ENCODE results near the gene GGT1. TPM values are rescaled to one million over a fixed set of nuclear protein-coding genes. Genes with fewer than 3 reads are reported as not detected.

Gene GGT1
- total and polyA plus RNA-seq, 2 donors from 2014 or later = 153 to 169 TPM

DNA sequence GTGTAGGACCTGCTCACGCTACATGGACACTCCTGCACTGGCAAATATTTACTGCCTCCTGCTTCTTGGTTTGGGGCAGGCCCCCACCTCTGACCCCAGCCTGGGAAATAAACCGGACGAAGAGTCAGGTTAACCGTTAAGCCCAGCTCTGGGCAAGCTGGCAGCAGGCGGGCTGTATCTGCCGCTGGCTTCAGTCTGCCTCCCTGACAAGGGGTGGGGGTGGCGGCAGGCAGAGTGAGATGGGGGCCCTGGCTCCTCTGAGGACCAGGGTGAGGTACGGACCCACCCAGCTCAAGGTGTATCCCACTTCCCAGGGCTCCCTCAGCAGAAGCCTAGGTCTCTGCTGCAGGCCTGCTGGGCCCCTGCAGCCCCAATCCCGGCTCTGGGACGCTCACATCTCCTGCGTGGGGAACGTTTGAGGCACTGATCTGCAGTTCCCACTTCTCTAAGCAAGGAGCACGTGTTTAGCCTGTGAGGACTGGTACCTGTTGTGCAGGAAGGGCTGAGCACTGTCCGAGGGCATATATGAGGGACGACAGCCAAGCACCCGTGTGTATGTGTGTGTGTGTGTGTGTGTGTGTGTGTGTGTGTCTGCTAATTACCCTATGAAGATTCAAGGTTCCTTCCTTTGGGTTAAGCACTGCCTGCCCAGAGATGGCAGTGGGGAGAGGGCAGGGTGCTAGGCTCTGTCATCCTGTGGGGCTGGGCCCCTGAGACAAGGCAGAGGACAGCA is 9.0 kb upstream of the GGT1 start:
- no peaks in the 10 kb centered on the region for H3K27me3 ChIP-seq (ENCODE audit: control insufficient read depth, insufficient read depth, low read length)
- H3K9ac ChIP-seq (ENCODE audit: low read length in 3 of 3) = no peak overlapping the region
- intact Hi-C loops (cut with DNase I) = no loop called here
- peaks cover 0 to 28% (median 13%) of the 10 kb centered on the region in 3 donors for H3K4me1 ChIP-seq (ENCODE audit: control insufficient read depth in 2 of 3, insufficient read depth in 2 of 3, low read depth in 1 of 3, low read length in 3 of 3)
- no peaks in the 10 kb centered on the region for H3K9me3 ChIP-seq (ENCODE audit: control insufficient read depth in 2 of 3, insufficient read depth in 1 of 3, low read length in 3 of 3)
- H3K36me3 ChIP-seq (ENCODE audit: control insufficient read depth in 2 of 3, insufficient read depth in 3 of 3, low read length in 3 of 3) = no peaks in the 10 kb centered on the region
- peak overlapping the region in 1 of 2 donors; percentile 52 for H3K27ac ChIP-seq (ENCODE audit: low read depth in 2 of 2, low read length in 2 of 2)
- no peak overlapping the region for H3K4me3 ChIP-seq (ENCODE audit: low read length in 3 of 3)
- TF ChIP-seq, protein P1, sequence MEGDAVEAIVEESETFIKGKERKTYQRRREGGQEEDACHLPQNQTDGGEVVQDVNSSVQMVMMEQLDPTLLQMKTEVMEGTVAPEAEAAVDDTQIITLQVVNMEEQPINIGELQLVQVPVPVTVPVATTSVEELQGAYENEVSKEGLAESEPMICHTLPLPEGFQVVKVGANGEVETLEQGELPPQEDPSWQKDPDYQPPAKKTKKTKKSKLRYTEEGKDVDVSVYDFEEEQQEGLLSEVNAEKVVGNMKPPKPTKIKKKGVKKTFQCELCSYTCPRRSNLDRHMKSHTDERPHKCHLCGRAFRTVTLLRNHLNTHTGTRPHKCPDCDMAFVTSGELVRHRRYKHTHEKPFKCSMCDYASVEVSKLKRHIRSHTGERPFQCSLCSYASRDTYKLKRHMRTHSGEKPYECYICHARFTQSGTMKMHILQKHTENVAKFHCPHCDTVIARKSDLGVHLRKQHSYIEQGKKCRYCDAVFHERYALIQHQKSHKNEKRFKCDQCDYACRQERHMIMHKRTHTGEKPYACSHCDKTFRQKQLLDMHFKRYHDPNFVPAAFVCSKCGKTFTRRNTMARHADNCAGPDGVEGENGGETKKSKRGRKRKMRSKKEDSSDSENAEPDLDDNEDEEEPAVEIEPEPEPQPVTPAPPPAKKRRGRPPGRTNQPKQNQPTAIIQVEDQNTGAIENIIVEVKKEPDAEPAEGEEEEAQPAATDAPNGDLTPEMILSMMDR (IDR thresholded peaks at IDR 0.05; ENCODE audit: borderline replicate concordance, extremely low read depth, insufficient read depth) = no peak
- no peak for FAIRE-seq
- peak in 4 of 5 donors; percentile 52 to 75 (median 66) for DNase-seq

DNA sequence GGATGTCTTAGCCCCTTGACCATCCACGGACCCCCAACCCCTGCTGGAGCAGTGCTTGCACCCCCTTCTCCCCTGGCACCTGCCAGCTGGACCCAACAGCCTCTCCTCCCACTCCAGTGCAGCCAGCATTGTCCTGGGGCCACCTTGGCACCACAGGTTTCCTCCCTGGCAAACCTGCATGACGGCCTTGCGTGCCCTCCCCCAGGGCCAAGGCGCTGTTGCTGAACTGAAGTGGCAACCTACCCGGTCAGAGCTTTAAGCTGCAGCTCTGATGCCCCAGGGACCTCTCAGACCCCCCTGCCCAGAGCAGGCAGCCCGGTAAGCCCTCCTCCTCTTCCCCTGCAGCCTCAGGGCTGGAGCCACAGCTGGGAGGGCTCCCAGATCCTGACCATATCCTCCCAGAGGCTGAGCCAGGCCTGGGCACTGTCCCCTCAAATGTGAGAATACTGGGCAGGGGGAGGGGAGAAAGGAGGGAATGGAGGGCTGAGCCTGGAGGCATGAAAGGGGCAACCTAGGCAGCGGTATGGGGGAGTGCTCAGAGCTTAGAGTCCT is 8.3 kb upstream of the GGT1 start:
- intact Hi-C loops (cut with DNase I) = no loop called here
- Histone ChIP-seq H3K4me1 (ENCODE audit: control insufficient read depth in 2 of 3, insufficient read depth in 2 of 3, low read depth in 1 of 3, low read length in 3 of 3) (peaks cover 0 to 22% (median 15%) of the 10 kb centered on the region in 3 donors), H3K27me3 (ENCODE audit: control insufficient read depth, insufficient read depth, low read length) (no peaks in the 10 kb centered on the region), H3K36me3 (ENCODE audit: control insufficient read depth in 2 of 3, insufficient read depth in 3 of 3, low read length in 3 of 3) (no peaks in the 10 kb centered on the region), H3K9me3 (ENCODE audit: control insufficient read depth in 2 of 3, insufficient read depth in 1 of 3, low read length in 3 of 3) (no peaks in the 10 kb centered on the region), H3K9ac (ENCODE audit: low read length in 3 of 3) (no peak overlapping the region), H3K4me3 (ENCODE audit: low read length in 3 of 3) (no peak overlapping the region), H3K27ac (ENCODE audit: low read depth in 2 of 2, low read length in 2 of 2) (peak overlapping the region; percentile 4 to 52)
- peak in 3 of 5 donors; percentile 42 to 77 (median 68) for DNase-seq
- TF ChIP-seq, protein P1 (IDR thresholded peaks at IDR 0.05; ENCODE audit: borderline replicate concordance, extremely low read depth, insufficient read depth) = no peak
- no peak for FAIRE-seq

DNA sequence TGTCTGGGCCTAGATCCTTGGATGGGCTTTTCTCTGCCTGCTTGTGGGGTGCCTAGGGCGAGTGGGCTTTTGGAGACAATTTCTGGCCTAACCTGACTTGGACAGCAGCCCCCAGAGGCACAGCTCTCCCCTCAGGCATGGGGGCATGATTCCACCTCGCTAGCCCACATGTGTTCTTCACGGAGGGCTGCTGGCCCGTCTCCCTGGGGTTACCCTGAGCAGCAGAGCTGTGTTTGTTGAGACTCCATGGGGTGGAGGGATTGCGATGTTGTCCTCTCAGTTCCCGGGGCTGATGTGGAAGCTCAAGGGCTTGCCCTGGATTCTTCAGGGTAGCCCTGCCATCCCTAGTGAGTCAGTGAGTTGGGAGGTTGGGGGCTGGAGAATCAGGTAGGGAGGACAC is 7.8 kb upstream of the GGT1 start:
- no peak overlapping the region for H3K4me3 ChIP-seq (ENCODE audit: low read length in 3 of 3)
- no peak overlapping the region for H3K9ac ChIP-seq (ENCODE audit: low read length in 3 of 3)
- H3K27me3 ChIP-seq (ENCODE audit: control insufficient read depth, insufficient read depth, low read length) = no peaks in the 10 kb centered on the region
- intact Hi-C loops (cut with DNase I) = no loop called here
- H3K9me3 ChIP-seq (ENCODE audit: control insufficient read depth in 2 of 3, insufficient read depth in 1 of 3, low read length in 3 of 3) = no peaks in the 10 kb centered on the region
- no peak for FAIRE-seq
- H3K4me1 ChIP-seq (ENCODE audit: control insufficient read depth in 2 of 3, insufficient read depth in 2 of 3, low read depth in 1 of 3, low read length in 3 of 3) = peaks cover 0 to 21% (median 17%) of the 10 kb centered on the region in 3 donors
- DNase-seq = peak in 1 of 5 donors; percentile 41
- H3K27ac ChIP-seq (ENCODE audit: low read depth in 2 of 2, low read length in 2 of 2) = no peak overlapping the region
- TF ChIP-seq, protein P1 (IDR thresholded peaks at IDR 0.05; ENCODE audit: borderline replicate concordance, extremely low read depth, insufficient read depth) = no peak
- no peaks in the 10 kb centered on the region for H3K36me3 ChIP-seq (ENCODE audit: control insufficient read depth in 2 of 3, insufficient read depth in 3 of 3, low read length in 3 of 3)
